Activated CD4-positive, alpha-beta T cell treated with anti-CD3 and anti-CD28 coated beads for 48 hours (primary cell): Measurements from ENCODE around the gene PTH1R.
A peak's percentile ranks its signal among the peaks of the same experiment; 100 is the strongest.

ENCODE experiments used
- DNase-seq: peaks from one replicate; pipeline ENCODE4 v3.0.0-alpha.2; 2020

PTH1R gene

DNA sequence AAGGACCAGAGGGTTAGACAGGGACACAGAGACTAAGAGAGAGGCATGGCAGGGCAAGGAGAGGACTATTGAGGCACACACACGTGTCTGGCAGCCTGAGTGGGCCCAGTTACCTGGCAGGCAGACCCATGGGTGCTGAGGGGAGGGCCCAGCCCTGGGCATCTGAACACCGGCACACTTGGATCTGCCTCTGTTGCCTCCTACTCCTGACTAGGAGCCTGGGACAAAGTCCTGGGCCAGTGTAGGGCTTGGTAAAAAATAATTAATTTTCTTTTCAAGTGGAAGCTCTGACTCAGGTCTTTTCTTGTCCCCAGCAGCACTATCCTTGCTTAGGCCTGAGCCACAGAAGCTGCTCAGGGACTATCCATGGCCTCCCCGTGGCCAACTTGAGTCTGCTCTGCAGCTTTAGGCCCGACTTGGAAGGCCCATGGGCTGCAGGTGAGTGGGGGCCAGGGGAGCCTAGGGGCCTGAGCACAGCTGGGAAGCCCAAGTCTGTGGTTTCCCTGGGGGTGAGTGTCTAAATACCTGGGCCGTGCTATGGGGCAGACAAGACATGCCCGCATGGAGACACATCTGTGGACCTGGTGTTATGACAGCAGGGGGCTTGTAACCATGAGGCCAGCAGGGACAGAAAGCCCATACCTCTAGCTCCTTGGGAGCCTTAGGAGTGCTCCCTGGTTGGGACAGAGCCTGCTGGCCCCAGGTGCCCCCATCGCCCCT, at the start of gene PTH1R:
Gene PTH1R, plus strand, starts transcription at position 316 of the 720 bp plus-strand sequence. CDS start 5,839 bp downstream, outside the sequence.
- no peak for DNase-seq

DNA sequence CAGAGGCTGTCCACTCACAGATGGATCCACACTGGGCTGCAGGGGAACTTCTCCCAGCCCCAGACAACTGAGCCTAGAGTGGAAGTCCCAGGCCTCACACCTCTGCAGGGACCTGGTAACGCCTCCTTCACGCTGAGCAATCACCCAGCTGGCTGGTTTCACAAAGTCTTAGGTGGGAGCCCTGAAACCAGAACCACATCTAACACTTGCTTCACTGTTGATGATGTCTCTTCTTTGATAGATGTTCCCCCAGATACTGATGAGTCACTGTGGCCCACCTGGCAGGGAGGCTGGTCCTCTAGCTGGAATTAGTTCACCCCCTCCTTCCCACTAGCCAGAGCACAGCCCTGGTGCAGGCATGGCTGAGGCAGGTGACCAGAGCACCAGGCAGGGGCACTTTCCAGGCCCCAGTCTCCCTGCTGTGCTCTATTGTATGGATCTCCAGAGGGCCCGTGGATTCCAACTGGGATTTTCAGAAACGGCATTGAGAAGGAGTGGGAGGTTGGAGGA, 47.8 kb upstream of the PTH1R start:
- peak; percentile 69 for DNase-seq

DNA sequence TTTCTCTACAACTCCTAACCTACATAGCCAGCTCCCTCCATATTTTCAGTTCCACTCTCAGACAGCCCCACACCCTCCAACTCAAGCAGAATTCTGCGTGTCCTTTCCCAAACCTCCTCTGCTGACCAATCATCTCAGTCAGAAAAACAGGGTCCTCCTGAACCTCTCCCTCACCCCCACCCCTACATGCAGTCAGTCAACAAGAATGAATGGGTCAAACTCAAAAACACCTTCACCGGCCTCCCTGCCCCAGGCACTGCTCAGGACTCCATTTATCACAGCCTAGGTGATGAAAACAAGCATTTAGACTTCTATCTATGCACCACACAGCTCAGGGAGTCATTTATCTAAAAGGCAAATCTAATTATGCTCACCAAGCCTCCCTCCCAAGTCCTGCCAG, 46.7 kb upstream of the PTH1R start:
- no peak for DNase-seq

DNA sequence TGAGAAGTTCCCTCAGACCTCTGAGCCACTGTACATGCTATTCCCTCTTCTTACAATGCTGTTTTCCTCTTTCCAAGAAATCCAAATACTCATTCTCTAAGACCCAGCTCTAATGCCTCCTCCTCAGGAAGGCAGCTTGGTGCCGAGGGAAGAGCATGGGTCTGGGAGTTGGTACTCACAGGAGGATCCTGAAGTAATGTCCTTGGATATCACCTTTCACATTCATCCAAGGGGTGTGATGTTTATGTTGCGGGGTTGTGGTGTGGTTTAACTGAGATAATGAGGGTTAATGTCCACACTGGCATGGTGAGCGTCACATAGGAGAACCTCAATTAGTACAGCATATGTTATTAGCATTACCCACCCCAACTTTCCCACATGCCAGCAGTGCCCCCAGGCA, 46.2 kb upstream of the PTH1R start:
- no peak for DNase-seq

DNA sequence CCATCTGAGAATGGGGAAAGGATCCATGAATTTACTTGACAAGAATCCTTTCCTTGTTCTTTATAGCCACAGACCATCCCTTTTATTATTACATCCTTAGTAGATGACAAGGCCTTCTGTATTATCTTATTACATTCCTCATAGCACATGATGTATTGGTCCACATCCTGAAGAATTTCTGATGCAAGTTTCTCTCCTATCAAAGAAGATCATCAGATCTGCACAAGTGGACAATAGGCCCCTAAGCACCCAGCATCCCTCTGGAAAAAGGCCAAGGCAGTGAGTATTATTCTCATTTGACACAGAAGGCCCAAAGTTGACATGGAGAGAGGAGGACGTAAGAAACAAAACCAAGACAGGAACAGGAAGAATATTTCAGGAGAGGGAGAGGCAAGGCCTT, 45.7 kb upstream of the PTH1R start:
- DNase-seq: no peak

DNA sequence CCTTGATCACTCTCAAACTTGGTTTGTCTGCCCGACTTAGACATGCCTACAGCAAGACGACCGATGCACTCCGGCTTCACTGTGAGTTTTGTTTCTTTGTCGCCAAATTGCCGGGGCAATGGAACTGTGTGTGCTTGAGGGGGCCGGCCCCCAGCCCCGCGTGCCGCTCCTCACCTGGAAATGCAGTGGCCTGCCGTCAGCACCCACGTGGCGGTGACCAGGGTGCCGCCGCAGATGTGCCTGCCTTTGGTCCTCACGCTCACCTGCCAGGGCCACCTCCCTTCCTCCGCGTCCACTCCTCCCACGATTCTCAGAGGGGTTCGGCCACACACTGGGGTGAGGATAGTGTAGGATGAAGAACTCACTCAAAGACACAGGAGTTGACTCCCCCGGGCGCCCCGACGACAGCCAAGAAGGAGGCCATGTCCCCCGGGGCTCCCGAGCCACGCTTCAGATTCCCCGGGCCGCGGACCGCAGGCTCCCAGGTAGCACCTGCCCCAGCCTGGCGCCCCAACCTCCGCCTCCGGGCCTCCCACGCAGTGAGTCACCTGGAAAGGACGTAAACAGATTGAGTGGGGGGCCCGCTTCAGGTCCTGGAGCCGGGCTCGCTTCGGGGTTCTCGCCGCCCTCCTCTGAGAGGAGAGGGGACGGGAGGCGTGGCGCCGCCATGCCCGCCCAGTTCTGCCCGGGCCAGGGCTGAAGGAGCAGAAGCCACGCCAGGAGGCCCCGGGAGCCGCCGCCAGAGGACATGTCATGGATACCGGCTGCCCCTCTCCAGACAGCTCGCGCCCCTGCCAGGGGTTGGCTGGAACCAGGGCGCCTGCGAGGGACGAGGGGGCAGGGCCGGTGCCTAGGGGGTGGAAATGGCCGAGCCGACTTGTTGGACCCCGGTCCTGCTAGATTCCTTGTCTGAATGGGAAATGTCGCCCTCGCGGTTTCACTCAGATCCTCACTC, 43.9 kb upstream of the PTH1R start:
- no peak for DNase-seq

DNA sequence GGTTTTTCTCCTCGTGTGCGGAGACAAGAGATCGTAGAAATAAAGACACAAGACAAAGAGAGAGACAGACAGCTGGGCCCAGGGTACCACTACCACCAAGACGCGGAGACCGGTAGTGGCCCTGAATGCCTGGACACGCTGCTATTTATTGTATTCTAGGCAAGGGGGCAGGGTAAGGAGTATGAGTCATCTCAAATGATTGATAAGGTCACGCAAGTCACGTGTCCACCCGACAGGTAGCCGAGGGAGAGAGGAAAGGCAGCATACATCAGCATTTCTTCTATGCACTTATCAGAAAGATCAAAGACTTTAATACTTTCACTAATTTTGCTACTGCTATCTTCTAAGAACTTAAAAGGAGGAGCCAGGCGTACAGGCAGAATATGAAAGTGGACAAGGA, 42.5 kb upstream of the PTH1R start:
- DNase-seq: no peak

DNA sequence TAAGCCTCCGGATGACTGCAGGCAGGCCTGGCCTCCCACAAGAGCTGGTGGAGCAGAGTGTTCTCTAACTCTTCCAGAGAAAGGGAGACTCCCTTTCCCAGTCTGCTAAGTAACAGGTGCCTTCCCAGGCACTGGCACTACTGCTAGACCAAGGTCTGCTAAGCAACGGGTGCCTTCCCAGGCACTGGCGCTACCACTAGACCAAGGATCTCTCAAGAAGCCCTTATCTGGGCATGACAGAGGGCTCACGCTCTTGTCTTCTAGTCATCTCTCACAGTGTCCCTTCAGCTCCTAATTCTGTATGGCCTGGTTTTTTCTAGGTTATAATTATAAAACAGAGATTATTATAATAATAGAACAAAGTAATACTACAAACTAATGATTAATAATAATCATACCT, 42.0 kb upstream of the PTH1R start:
- DNase-seq: no peak

DNA sequence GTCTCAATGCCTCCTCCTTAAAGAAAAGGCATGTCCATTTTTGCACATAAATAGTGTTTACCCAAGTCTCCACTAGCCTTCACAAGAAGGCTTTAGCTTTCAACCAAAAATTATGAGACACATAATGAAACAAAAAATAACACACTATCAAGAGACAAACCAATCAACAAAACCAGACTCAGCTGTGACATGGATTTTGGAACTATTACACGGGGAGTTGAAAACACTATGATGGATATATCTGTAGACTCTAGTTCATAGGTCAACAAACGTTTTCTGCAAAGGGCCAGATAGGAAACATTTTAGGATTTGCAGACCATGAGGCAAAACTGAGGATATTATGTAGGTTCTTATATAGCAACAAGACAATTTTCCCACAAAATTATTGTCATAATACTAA, 39.2 kb upstream of the PTH1R start:
- no peak for DNase-seq

DNA sequence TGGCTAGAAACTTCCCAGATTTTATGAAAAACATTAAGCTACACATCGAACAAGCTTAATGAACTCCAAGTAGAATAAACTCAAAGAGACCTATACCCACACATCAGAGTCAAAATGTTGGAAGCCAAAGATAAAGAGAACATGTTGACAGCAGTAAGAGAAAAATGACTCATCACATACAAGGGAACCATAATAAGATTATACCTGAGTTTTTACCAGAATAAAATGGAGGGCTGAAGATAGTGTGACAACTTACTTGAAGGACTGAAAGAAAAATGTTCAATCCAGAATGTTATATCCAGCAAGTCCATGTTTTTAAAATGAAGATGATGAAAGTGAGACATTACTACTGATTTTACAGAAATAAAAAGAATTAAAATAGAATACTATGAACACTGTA, 37.0 kb upstream of the PTH1R start:
- DNase-seq: no peak

DNA sequence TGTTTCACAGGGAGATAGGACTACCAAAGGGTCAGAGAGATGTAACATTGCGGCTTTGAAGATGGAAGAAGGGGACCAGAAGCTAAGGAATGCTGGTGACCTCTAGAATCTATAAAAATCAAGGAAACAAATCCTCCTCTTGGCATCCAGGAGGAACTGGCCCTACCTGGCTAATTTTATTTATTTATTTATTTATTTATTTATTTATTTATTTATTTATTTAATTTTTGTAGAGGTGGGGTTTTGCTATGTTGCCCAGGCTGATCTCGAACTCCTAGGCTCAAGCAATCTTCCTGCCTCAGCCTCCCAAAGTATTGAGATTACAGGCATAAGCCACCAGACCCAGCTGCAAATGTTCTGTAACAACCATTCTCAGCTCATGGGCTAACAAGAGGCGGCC, 34.0 kb upstream of the PTH1R start:
- DNase-seq: no peak

DNA sequence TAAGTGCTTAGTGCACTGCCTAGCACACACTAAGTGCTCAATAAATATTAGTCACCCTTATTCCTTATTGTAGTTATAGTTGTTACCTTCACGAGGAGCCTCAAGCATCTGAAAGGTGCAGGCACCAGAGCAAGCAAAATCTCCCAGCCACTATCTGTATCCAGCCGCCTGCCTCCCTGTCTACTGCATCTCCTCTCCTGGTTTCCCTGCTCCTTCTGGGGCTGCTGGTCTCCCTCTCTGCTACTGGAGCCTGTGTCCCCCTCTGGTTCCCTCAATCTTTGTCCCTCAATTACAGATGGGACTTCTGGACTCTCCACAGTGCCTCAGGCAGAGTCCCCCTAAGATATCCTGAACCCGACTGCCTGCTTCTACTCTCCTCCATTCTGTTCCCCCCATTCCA, 33.1 kb upstream of the PTH1R start:
- DNase-seq: peak; percentile 4

DNA sequence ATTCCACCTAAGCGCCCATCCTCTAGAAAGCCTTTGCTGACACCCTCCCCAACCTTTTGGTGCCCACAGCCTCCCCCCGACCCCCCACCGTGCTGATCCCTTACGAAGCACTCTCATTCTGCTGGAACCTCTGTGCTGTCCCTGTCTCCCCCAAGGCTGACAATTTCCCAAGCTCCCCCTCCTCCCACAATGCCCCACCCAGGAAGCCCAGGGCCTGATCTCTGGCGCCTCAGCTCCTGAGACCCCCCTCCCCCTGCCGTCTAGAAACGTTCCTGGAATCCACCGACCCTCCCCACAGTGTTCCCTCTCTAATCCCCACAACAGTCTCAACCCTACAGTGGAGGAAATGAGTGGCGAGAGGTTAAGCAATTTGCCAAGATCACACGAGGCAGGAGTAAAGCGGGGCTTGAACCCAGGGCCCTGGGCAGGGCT, 32.6 kb upstream of the PTH1R start:
- no peak for DNase-seq

DNA sequence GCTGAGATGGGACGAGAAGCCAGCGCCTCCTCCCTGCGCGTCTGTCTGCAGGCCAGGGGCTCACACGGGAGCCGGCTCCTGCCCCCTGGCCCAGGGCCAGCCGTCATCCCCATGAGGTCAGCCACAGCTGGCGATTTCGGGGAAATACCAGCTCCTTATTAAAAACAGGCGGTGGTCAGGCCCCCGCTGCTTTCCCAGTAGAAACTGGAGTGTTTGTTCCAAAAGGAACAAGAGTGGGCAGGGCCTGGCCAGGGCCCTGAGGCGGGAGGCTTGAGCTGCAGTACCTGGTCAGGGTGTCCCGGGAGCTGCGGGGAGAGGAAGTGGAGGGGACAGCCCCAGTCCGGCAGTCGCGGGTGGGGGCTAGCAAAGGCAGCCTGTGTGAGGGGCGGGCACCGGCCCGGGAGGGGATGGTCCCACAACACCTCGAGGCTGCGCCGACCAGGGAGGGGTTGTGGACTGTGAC, 32.1 kb upstream of the PTH1R start:
- no peak for DNase-seq

DNA sequence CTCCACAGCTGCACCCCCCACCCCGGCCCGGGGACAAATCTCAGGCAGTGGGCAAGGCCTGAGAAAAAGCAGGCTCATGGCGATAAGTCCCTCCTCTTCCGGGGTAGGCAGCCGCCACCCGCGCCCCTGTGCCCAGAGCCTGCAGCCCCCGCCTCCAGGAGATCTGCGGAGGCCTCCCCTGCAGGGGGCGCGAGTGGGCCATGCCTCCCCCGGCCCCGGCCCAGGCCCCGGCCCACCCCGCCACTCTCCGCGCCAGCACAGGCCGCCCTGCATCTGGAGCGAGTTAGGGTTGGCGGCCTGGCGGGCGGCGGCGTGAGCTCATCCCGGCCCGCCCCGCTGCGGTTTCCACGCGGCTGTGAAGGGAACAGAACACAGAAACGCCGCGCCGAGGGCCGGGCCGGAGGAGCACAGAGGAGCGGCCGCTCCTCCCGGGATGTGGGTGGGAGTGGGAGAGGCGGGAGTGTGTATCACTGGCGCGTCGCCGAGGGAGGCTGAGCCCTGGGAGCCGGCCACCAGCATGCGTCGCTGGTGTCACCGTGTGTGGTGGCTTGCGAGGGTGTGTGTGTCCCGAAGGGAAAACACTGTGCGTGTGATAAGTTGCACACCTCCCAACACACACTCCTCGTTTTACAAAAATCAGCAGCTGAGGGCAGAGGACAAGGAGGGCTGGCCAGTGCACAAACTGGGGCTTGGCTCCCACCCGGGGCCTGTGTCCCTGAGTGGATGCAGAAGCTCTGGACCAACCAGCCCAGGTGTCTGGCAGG, 31.5 kb upstream of the PTH1R start:
- peak; percentile 78 for DNase-seq

DNA sequence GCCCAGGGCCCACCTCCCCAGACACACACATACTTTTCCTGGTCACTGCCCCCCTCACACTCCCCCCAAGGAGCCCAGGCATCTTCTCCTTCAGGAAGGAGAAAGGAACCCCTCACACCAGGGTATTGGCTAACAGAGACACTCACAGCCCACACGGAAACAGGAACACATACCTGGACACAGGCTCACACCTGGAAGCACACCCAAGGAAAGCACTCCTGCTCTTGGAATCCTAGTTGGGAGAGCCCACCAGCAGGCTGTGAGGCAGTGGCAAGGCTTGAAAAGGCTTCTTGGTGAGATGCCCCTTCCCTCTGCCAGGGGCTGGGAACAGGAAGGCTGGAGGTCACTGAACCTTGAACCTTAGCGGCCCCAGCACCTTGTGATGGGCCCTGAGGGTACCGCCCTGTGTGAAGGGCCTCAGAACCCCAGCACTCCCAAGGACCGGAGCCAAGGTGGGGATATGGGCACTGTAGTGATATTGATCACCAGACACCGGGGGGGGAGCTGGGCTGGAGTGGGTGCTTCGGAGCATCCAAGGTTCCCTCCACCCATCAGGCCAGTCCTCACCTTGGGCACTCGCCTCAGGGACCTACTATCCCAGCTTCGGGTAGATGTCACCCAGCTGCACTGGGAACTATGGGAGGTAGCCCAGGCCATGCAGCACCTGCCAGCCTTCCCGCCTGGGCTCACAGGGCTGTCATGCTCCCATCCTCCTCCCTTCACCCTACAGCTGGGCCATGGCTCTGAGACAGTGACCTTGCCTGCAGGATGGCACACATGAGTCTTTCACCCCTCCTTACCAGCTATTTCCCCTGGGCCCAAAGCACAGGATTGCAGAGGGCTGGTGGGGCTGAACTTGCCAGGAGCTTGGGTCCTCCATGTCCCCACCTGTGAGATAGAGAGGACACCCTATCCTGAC, 30.6 kb upstream of the PTH1R start:
- DNase-seq: peak; percentile 2

DNA sequence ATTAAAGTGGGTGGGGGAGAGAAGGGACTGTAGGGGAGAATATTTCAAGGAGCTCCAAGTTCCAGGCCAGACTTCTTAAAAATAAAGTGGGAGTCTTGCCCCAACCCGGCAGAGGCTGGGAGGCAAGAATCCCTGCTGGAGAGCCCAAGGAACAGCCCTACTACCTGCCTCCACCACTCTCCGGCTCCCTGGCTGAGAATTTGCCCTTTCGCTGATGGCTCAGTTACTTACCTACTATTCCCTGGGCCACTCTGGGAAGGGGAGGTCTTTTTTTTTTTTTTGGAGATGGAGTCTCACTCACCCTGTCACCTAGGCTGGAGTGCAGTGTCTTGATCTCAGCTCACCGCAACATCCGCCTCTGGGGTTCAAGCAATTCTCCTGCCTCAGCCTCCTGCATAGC, 29.8 kb upstream of the PTH1R start:
- DNase-seq: peak; percentile 1

DNA sequence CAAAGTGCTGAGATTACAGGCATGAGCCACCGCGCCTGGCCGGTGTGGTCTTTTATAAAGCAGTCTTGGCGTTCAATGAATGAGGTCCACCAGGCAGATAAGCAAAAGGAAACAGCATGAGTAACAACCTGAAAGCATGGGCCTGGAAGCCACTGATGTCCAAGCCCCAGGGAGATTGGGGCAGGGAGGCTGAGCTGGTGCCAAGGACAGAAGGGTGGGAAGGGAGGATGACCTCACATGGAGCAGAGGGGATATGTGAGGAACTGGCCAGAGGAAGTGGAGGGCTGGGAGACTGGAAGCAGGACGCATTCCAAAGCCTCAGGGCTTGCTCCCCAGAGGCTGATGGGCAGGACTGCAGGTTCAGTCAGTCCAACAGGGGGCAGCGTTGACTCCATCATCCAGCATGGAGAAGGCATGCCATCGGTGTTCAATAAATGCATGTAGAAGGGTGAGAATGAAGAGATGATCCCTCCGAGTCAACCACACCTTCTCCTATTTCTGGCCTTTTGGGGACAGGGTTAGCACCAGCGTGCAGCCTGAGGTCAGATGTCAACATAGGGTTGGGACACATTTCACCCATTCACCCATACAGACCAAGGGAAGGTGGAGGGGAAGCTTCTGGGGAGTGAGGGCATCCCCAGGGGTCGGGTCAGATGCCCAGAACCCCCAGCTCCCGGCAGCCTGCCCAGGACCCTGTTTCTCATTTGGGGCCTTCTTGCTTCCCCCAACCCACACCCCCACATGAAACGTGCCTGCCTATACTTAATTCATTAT, 29.1 kb upstream of the PTH1R start:
- DNase-seq: peak; percentile 73

DNA sequence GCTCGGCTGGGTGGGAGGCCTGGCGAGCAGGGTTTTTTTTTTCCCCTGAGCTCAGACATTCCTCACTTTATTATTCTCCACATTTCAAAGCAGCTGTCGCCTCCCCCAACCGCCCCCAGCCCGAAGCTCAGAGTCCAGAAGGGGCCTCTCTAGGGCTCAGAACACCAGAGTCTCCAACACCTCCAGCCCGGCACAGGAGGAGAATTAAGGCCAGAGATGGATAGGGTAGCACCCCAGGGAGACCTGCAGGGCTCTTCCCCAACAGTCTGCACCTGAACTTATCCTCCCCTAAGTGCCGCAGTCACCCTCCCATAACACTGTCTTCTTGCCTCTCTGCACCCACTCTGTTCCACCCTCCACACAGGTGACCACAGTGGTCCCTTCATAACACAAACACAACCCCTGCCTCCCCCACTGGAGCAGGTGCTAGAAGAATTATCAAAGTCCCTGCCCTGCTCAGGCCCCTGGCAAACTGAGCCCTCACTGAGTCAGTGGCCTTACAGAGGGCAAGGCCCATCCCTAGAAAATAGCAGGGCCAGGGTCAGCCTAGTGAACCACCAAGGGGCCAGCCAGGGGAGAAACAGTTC, 28.4 kb upstream of the PTH1R start:
- DNase-seq: no peak

DNA sequence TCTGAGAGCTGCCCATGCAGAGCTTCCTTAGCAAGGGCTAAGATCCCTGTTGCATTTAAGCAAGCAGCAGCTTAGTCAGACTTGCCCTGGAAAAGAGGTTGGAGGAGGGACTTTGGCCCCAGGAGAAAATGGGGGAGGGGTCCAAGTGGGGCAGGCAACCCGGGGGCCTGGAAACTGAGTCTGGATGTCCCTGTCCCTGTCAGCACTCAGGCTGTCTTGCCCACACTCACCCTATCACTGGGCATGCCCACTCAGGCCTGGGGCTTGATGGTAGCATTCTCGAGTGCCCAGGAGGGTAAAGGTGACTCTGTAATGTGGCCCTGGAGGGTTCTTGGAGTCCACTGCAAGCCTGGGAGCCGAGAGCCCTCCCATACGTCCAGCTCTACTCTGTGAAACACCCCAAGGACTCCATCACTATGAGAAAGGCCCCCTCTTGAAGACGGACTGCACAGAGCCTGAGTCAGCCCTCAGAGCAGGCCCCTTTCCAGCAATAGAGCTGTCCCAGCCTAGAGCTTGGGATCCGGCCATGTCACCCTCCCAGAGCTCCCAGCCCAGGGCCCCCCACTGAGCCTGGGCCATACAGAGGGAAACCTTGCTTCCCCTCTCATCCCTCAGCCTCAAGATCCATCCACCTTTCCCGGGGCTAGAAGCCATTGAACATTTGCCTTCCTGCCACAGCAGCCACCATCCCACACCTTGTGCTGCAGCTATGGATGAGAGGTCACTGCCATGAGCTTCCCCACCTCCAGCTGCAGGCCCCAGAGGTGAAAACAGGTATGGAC, 27.6 kb upstream of the PTH1R start:
- DNase-seq: no peak
